ENCODE measurements around the gene AFF3. TPM values are rescaled to one million over a fixed set of nuclear protein-coding genes. Genes with fewer than 3 reads are reported as not detected.
A peak's percentile ranks its signal among the peaks of the same experiment; 100 is the strongest.

AFF3 gene
- total and polyA plus RNA-seq, 2 of the 4 experiments (the other 2 are of a cell fraction), result 12.9 to 14.3 TPM

DNA sequence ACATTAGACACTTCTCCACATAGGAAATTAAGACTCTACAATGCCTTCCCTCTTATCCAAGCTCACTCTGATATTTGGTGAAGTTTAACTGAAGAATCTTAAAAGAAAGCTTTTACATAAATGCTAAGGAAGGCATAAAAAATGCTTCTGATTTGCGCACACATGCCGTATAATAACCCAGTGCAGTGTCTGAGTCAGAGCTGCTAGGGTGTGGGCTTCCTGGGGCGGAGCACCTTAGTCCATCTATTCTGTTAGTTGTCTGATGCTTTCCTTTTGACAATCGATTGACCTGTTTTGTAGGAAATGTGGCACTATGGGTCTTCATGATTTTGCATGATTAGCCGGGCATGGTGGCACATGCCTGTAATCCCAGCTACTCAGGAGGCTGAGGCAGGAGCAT lies 231.5 kb downstream of the AFF3 start:
- BruUV-seq (replicated peaks), result no TSS peak
- Histone ChIP-seq H3K9me1 (ENCODE audit: insufficient read depth, low read length) (no peaks in the 10 kb centered on the region), H4K20me1 (ENCODE audit: insufficient read depth, low read length) (peaks cover 4% of the 10 kb centered on the region; the same call in 1 of the 2 replicates), H2BK15ac (ENCODE audit: low read depth, low read length) (no peak overlapping the region), H3K14ac (replicated peaks; ENCODE audit: low read depth, low read length) (no peak overlapping the region), H3K23ac (ENCODE audit: low read depth, low read length) (no peak overlapping the region), H2BK20ac (ENCODE audit: low read depth, low read length) (no peak overlapping the region), H3K4me2 (ENCODE audit: low read depth, low read length) (no peak overlapping the region), H4K5ac (ENCODE audit: low read depth, low read length) (no peak overlapping the region), H2AFZ (replicated peaks; ENCODE audit: low read length, poor library complexity) (no peak overlapping the region), H3K4me1 (ENCODE audit: control insufficient read depth, insufficient read depth, low read length) (no peaks in the 10 kb centered on the region), H4K91ac (ENCODE audit: insufficient read depth, low read depth, low read length) (no peak overlapping the region), H3K36me3 (ENCODE audit: control insufficient read depth, insufficient read depth, low read length) (no peaks in the 10 kb centered on the region), H2BK5ac (ENCODE audit: low read depth, low read length, poor library complexity, severe bottlenecking) (no peak overlapping the region), H2BK120ac (ENCODE audit: low read depth, low read length) (no peak overlapping the region), H4K8ac (ENCODE audit: low read depth in 2 of 2, low read length in 2 of 2) (no peak overlapping the region), H3K4me3 (ENCODE audit: insufficient read depth, low read depth, low read length) (no peak overlapping the region), H3K79me1 (ENCODE audit: low read depth in 1 of 2, low read length in 2 of 2) (peaks cover 6 to 9% of the 10 kb centered on the region in 2 experiments; a peak in 3 of 4 replicates), H3K9me3 (ENCODE audit: control insufficient read depth, insufficient read depth, low read length) (no peaks in the 10 kb centered on the region), H3K9ac (ENCODE audit: low read depth, low read length) (no peak overlapping the region), H2AK5ac (ENCODE audit: low read depth, low read length) (no peak overlapping the region), H3K56ac (ENCODE audit: extremely low read depth, insufficient read depth, low read length) (no peak overlapping the region), H3K18ac (ENCODE audit: low read depth, low read length) (no peak overlapping the region), H3K27me3 (ENCODE audit: control insufficient read depth, insufficient read depth, low read length) (no peaks in the 10 kb centered on the region), H3K27ac (ENCODE audit: insufficient read depth, low read length) (no peak overlapping the region), H2AK9ac (replicated peaks; ENCODE audit: low read depth, low read length, poor library complexity) (no peak overlapping the region), H3K4ac (ENCODE audit: low read depth, low read length) (no peak overlapping the region)
- in situ Hi-C loops (cut with MboI; ENCODE audit: low sequenced_read_pairs) (no loop called here), dilution Hi-C loops (cut with HindIII; ENCODE audit: low sequenced_read_pairs, unreplicated experiment) (no loop called here), intact Hi-C loops (cut with micrococcal nuclease) (no loop called here)
- CTCF ChIA-PET, result interaction anchor here (0.6 kb wide), 2 partner anchors 15 to 184 kb away, joined by 3 read pairs; no protein-coding TSS in a partner anchor
- ATAC-seq (ENCODE audit: low read depth) (no peak), DNase-seq (peak; percentile 7)
- POLR2A ChIA-PET (ENCODE audit: unreplicated experiment), result no interaction called here
- TF ChIP-seq MXI1 (IDR thresholded peaks at IDR 0.05; ENCODE audit: borderline replicate concordance, low read depth, low read length) (no peak), CHD1 (IDR thresholded peaks at IDR 0.05; ENCODE audit: low read depth, low read length) (no peak), RFX5 (IDR thresholded peaks at IDR 0.05; ENCODE audit: low read depth, low read length) (no peak), MAZ (IDR thresholded peaks at IDR 0.05; ENCODE audit: borderline replicate concordance, low read depth, low read length) (no peak), NFE2L2 (IDR thresholded peaks at IDR 0.05; ENCODE audit: low read depth, low read length) (no peak), RAD21 (IDR thresholded peaks at IDR 0.05; ENCODE audit: low read length) (no peak), MAFK (IDR thresholded peaks at IDR 0.05; ENCODE audit: low read depth, low read length) (no peak), CEBPB (IDR thresholded peaks at IDR 0.05; ENCODE audit: low read depth, low read length) (no peak), POLR2A (IDR thresholded peaks at IDR 0.05; ENCODE audit: low read depth, low read length) (no peak), BHLHE40 (IDR thresholded peaks at IDR 0.05; ENCODE audit: low read depth, low read length) (no peak), ELK1 (IDR thresholded peaks at IDR 0.05; ENCODE audit: borderline replicate concordance, low read depth, low read length) (no peak), RCOR1 (IDR thresholded peaks at IDR 0.05; ENCODE audit: insufficient replicate concordance, low read length) (no peak), CTCF (conservative IDR thresholded peaks at IDR 0.05; ENCODE audit: low read depth, low read length) (no peak), FOS (IDR thresholded peaks at IDR 0.05; ENCODE audit: low read depth, low read length) (no peak)
- TF ChIP-seq, protein P1, sequence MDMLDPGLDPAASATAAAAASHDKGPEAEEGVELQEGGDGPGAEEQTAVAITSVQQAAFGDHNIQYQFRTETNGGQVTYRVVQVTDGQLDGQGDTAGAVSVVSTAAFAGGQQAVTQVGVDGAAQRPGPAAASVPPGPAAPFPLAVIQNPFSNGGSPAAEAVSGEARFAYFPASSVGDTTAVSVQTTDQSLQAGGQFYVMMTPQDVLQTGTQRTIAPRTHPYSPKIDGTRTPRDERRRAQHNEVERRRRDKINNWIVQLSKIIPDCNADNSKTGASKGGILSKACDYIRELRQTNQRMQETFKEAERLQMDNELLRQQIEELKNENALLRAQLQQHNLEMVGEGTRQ (IDR thresholded peaks at IDR 0.05; ENCODE audit: low read depth, low read length), result no peak
- WGBS, 2 experiments (ENCODE audit: extremely low coverage in 2 of 2, insufficient read length in 1 of 2), result no CpG with 5 or more reads among the region's 5 CpGs

All from IMR-90 (cell line).